GM10248 (cell line): ENCODE data around the gene SERTM1.

ENCODE experiments used
- CTCF ChIA-PET: fragments of 300-600 bp; sonication (Branson Sonifier 250); formaldehyde crosslinking; extraction: SDS; loops from one replicate; lab custom pipeline; 2021; ENCODE audit warnings: antibody characterized with exemption; lab: Yijun Ruan, JAX
- POLR2A ChIA-PET: fragments of 350-650 bp; sonication (Branson Sonifier 250); formaldehyde crosslinking; extraction: SDS; loops from one replicate; lab custom pipeline; 2020; ENCODE audit warnings: antibody characterized with exemption; lab: Yijun Ruan, JAX
- DNase-seq: peaks from one replicate; pipeline ENCODE4 v3.0.0; 2012; ENCODE audit errors: extremely low spot score
- TF ChIP-seq, protein P1 (sequence below): IDR thresholded peaks from 2 replicates; pipeline ENCODE4 v1.5.1; 2012; ENCODE audit warnings: mild to moderate bottlenecking, low read depth; ENCODE audit errors: extremely low read depth, missing control alignments, control extremely low read depth

The SERTM1 gene

DNA sequence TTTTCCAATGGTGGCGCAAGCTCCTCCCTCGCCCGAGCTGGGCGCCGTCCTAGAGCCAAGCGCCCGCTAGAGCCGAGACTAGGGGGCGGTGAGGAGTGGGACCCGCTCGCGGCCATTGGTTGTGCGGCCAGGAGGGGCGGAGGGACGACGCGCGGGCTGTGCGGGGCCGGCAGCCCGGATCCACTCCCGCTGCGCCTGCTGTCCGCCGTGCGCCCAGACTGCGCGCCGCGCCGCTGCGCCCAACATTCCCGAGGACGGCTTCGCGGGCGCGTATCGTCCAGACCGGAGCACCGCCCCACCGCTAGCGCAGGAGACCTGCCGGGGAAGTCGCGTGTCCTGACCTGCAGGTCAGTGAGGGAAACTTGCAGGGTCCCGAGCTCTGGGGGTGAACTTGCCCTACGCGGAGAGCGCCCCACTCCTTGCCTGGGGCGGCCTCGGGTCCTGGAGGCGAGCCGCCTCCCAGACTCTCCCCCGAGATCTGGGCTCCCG lies at the start of gene SERTM1:
Gene SERTM1, plus strand, starts transcription at position 183 of the 489 bp plus-strand sequence. CDS start 21,059 bp downstream, outside the sequence.
- TF ChIP-seq, protein P1, sequence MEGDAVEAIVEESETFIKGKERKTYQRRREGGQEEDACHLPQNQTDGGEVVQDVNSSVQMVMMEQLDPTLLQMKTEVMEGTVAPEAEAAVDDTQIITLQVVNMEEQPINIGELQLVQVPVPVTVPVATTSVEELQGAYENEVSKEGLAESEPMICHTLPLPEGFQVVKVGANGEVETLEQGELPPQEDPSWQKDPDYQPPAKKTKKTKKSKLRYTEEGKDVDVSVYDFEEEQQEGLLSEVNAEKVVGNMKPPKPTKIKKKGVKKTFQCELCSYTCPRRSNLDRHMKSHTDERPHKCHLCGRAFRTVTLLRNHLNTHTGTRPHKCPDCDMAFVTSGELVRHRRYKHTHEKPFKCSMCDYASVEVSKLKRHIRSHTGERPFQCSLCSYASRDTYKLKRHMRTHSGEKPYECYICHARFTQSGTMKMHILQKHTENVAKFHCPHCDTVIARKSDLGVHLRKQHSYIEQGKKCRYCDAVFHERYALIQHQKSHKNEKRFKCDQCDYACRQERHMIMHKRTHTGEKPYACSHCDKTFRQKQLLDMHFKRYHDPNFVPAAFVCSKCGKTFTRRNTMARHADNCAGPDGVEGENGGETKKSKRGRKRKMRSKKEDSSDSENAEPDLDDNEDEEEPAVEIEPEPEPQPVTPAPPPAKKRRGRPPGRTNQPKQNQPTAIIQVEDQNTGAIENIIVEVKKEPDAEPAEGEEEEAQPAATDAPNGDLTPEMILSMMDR = no peak
- ChIA-PET CTCF (no interaction called here), POLR2A (no interaction called here)
- no peak for DNase-seq

DNA sequence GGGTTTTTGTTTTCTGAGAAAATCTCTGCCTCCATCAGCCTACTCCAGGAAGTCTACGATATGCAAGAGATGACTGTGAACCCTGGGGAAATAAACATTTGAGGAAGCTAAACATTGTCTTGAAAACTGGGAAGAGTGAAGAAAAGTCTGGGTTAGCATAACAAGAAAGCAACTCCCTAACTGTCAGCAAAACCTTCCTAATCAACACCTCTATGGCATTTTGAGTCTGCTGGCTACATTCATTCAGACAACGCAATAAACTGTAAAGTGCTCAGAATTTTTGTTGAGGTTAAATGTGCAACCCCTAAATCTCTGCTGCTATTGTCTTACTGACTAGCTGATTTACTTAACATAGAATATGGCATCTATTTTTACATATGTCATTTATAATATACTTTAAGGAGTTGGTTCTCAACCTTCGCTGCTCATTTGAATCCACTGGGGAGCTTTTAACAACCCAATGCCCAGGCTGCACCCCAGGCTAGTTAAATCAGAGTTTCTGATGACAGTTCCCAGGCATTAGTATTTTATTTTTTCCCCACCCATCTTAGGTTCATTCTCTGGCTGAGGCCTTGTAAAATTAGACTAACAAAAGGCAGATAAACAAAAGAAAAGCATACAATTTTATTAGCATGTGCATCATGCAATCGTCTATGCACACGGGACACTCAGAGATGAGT lies 45.3 kb upstream of the SERTM1 start:
- TF ChIP-seq, protein P1 = no peak
- CTCF ChIA-PET = interaction anchor here (2.0 kb wide), 1 partner anchor 16 kb away, joined by 5 read pairs; no protein-coding TSS in a partner anchor
- POLR2A ChIA-PET = no interaction called here

GRCh38 chr13:36629057-36629385 lies 44.8 kb upstream of the SERTM1 start:
- ChIA-PET POLR2A (no interaction called here), CTCF (interaction anchor here (2.0 kb wide), 1 partner anchor 15 kb away, joined by 5 read pairs; no protein-coding TSS in a partner anchor)
- TF ChIP-seq, protein P1 = no peak
- DNase-seq = no peak

More for the DNA sequence above, 45.3 kb upstream of the SERTM1 start:
- no peak for DNase-seq

- TF ChIP-seq, protein P1 = no peak
- ChIA-PET CTCF (no interaction called here), POLR2A (no interaction called here)
- no peak for DNase-seq
These were observed 43.5 kb upstream of the SERTM1 start for GRCh38 chr13:36630181-36630803.

- ChIA-PET POLR2A (no interaction called here), CTCF (no interaction called here)
- DNase-seq = no peak
- TF ChIP-seq, protein P1 = no peak
These were observed 34.2 kb upstream of the SERTM1 start for GRCh38 chr13:36639610-36640009.

DNA sequence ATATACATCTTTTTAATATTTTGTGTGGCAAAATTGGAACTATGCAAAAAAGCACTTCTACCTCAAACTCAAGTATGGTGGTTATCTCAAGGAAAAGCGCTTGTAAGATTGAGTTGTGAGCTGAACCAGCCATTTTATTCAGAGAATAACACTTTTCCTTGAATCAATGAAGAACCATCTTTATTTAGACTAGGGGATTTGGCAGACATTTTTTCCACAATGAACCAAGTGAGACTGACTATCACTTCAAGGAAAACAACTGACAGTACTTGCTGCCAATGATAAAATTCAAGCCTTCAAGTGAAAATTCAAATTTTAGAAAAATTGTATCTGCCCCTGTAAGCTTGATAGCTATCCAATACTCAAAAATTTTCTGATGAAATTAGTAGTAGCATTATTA lies 23.2 kb upstream of the SERTM1 start:
- CTCF ChIA-PET = no interaction called here
- TF ChIP-seq, protein P1 = no peak
- POLR2A ChIA-PET = no interaction called here
- DNase-seq = no peak
